Ovary (tissue), 3 donors: Measurements from ENCODE around the gene TMEM132D.

ENCODE experiments used
- CTCF ChIP-seq, 3 donors: fragments of 450-650 bp in 2 of 3; fragments of 200-600 bp in 1 of 3; IDR thresholded peaks; one replicate each; pipeline versions ENCODE4 v1.5.1 to v1.8.0; 2016 to 2022; ENCODE audit warnings: antibody characterized with exemption in 3 of 3, mild to moderate bottlenecking in 1 of 3
- EP300 ChIP-seq: sonication (generic); formaldehyde crosslinking; IDR thresholded peaks from one replicate; pipeline ENCODE4 v1.6.1; 2017; ENCODE audit warnings: antibody characterized with exemption
- POLR2A ChIP-seq: fragments of 450-650 bp; IDR thresholded peaks from one replicate; pipeline ENCODE4 v1.6.1; 2017; ENCODE audit warnings: antibody characterized with exemption, mild to moderate bottlenecking, moderate library complexity
- donor health status: DM: no; HTN: no; CAD: no.

GRCh38 chr12:129152351-129153104 is 751.3 kb downstream of the TMEM132D start:
- TF ChIP-seq CTCF (IDR thresholded peaks at IDR 0.05) (no peak), EP300 (no peak), POLR2A (no peak)
